K562 (cell line): ENCODE data around the gene SEPTIN14. TPM values are rescaled to one million over a fixed set of nuclear protein-coding genes. Genes with fewer than 3 reads are reported as not detected.

Experiments used
- ATAC-seq: fragments of 200-7000 bp; cut with Tn5 transposase; 3 replicates; pipeline ENCODE4 v1.9.1; 2020; ENCODE audit warnings: moderate library complexity
- BruUV-seq: library from RNA; stranded (reverse); fragments of 400-500 nt; replicated peaks from 2 replicates; lab custom pipeline; 2021; lab: Mats Ljungman, UMichigan
- CTCF ChIA-PET: fragments of 300-600 bp; formaldehyde crosslinking; extraction: SDS; loops from one replicate; lab custom pipeline; 2021; ENCODE audit warnings: low intra/inter-chr PET ratio; lab: Yijun Ruan, JAX
- POLR2A ChIA-PET: fragments of 300-600, 350-650 bp; sonication (Branson Sonifier 250); formaldehyde crosslinking; extraction: SDS; loops from one replicate; lab custom pipeline; 2021; ENCODE audit warnings: antibody characterized with exemption, inconsistent platforms; lab: Yijun Ruan, JAX
- DNase-seq, 4 experiments: peaks; one replicate each; pipeline versions ENCODE4 v3.0.0 to v3.0.0-alpha.2; 2011 to 2018; ENCODE audit warnings: low spot score in 3 of 4, mixed read lengths in 3 of 4; ENCODE audit errors: extremely low read depth in 1 of 4
- FAIRE-seq: peaks from 2 replicates; lab custom pipeline; 2011; peaks lifted over from hg19 to GRCh38; lab: Jason Lieb, UNC
- H2AFZ ChIP-seq: 2 replicates; pipeline ENCODE4 v1.6.0; 2011; ENCODE audit warnings: low read depth, low read length, control low read depth, inconsistent platforms
- H3K27ac ChIP-seq: fragments of 200-600 bp; 3 replicates; pipeline ENCODE4 v1.8.0; 2011; ENCODE audit warnings: low read depth, mild to moderate bottlenecking, control low read depth, inconsistent platforms, low read length, moderate library complexity, mixed read lengths; ENCODE audit errors: extremely low read depth
- H3K27me3 ChIP-seq, 2 experiments: fragments of 300-600 bp in 1 of 2; 2 replicates in 1 of 2; 3 replicates in 1 of 2; pipeline versions ENCODE4 v1.6.0 to v1.8.0; 2011; ENCODE audit warnings: inconsistent platforms in 2 of 2, low read length in 2 of 2, mild to moderate bottlenecking in 1 of 2, mixed read lengths in 1 of 2, moderate library complexity in 1 of 2; ENCODE audit not compliant: control insufficient read depth in 2 of 2, insufficient read depth in 2 of 2
- H3K36me3 ChIP-seq: fragments of 300-600 bp; 3 replicates; pipeline ENCODE4 v1.8.0; 2011; ENCODE audit warnings: mild to moderate bottlenecking, low read length, inconsistent platforms; ENCODE audit not compliant: control insufficient read depth, insufficient read depth
- H3K4me1 ChIP-seq, 2 experiments: fragments of 200-600 bp in 1 of 2; replicated peaks in 1 of 2; 2 replicates in 1 of 2; 3 replicates in 1 of 2; pipeline versions ENCODE4 v1.5.1 to v1.8.0; 2011; ENCODE audit warnings: inconsistent platforms in 2 of 2, low read length in 2 of 2, mild to moderate bottlenecking in 1 of 2, mixed read lengths in 1 of 2, moderate library complexity in 1 of 2; ENCODE audit not compliant: control insufficient read depth in 2 of 2, insufficient read depth in 2 of 2
- H3K4me2 ChIP-seq: 2 replicates; pipeline ENCODE4 v1.6.1; 2011; ENCODE audit warnings: low read length, control low read depth, inconsistent platforms, mixed read lengths; ENCODE audit not compliant: insufficient read depth
- H3K4me3 ChIP-seq: fragments of 200-600 bp; sonication (generic), shearing (Covaris generic); 2 replicates; pipeline ENCODE4 v1.5.1; 2016; ENCODE audit warnings: control low read depth, inconsistent platforms
- H3K79me2 ChIP-seq: fragments of 200-600 bp; 3 replicates; pipeline ENCODE4 v1.8.0; 2011; ENCODE audit warnings: low read length, inconsistent platforms; ENCODE audit not compliant: control insufficient read depth, insufficient read depth
- H3K9ac ChIP-seq, 2 experiments: 2 replicates each; pipeline versions ENCODE4 v1.6.0 to v1.6.1; 2011; ENCODE audit warnings: low read depth in 2 of 2, low read length in 2 of 2, control low read depth in 1 of 2, inconsistent platforms in 1 of 2, mild to moderate bottlenecking in 1 of 2, mixed read lengths in 1 of 2; ENCODE audit not compliant: insufficient read depth in 1 of 2
- H3K9me1 ChIP-seq: one replicate; pipeline ENCODE4 v1.6.0; 2011; ENCODE audit warnings: inconsistent platforms, mild to moderate bottlenecking, low read length, moderate library complexity; ENCODE audit not compliant: control insufficient read depth, insufficient read depth
- H3K9me3 ChIP-seq: replicated peaks from 2 replicates; pipeline ENCODE4 v1.5.1; 2011; ENCODE audit warnings: low read depth, low read length, inconsistent platforms; ENCODE audit not compliant: control insufficient read depth, insufficient read depth
- H4K20me1 ChIP-seq: replicated peaks from 2 replicates; pipeline ENCODE4 v1.6.1; 2011; ENCODE audit warnings: low read length, inconsistent platforms, mixed read lengths; ENCODE audit not compliant: control insufficient read depth, insufficient read depth
- CHAMP1 ChIP-seq: fragments of 450-650 bp; IDR thresholded peaks from 2 replicates; pipeline ENCODE4 v1.6.1; 2016; ENCODE audit warnings: mild to moderate bottlenecking
- FOS ChIP-seq: IDR thresholded peaks from 3 replicates; pipeline ENCODE4 v1.6.1; 2011; ENCODE audit not compliant: insufficient read length; ENCODE audit errors: extremely low read depth
- MEF2D ChIP-seq: conservative IDR thresholded peaks from 2 replicates; pipeline ENCODE4 v1.6.1; 2016; ENCODE audit warnings: low read depth, missing genetic modification characterization, missing compliant biosample characterization
- MXD1 ChIP-seq: fragments of 250-450 bp; sonication (Bioruptor Pico); IDR thresholded peaks from 2 replicates; pipeline ENCODE4 v1.8.0; 2021; ENCODE audit warnings: borderline replicate concordance, mild to moderate bottlenecking, moderate library complexity; ENCODE audit not compliant: poor library complexity, severe bottlenecking
- SMARCC2 ChIP-seq: fragments of 450-650 bp; IDR thresholded peaks from 2 replicates; pipeline ENCODE4 v1.6.1; 2017; ENCODE audit warnings: antibody characterized with exemption, moderate library complexity, mild to moderate bottlenecking, low read depth
- ZNF24 ChIP-seq: fragments of 450-650 bp; IDR thresholded peaks from 2 replicates; pipeline ENCODE4 v1.6.1; 2016
- ZNF277 ChIP-seq: fragments of 250-450 bp; sonication (Bioruptor Pico); IDR thresholded peaks from 2 replicates; pipeline ENCODE4 v1.8.0; 2022; ENCODE audit warnings: inconsistent platforms, mild to moderate bottlenecking, moderate library complexity, borderline replicate concordance
- ZNF354B ChIP-seq: fragments of 250-450 bp; sonication (Bioruptor Pico); IDR thresholded peaks from 2 replicates; pipeline ENCODE4 v1.4.0; 2020
- ZNF699 ChIP-seq: fragments of 250-450 bp; sonication (Bioruptor Pico); IDR thresholded peaks from 2 replicates; pipeline ENCODE4 v1.8.0; 2021; ENCODE audit warnings: mild to moderate bottlenecking, moderate library complexity; ENCODE audit not compliant: insufficient replicate concordance
- WGBS: fragments of 100-300 bp; shearing (Covaris generic); methylation state at CpG from one replicate; pipeline ENCODE4 v1.1.6; 2016; ENCODE audit warnings: low coverage, mixed read lengths; ENCODE audit not compliant: insufficient coverage; ENCODE audit errors: missing lambda C conversion rate; 5-methylcytosine and 5-hydroxymethylcytosine counted together
- in situ Hi-C: fragments of 300-500 bp; cut with MboI; formaldehyde crosslinking; loops from 4 replicates; pipeline ENCODE4 v1.15.0; 2018; ENCODE audit warnings: inconsistent platforms, mixed read lengths
- intact Hi-C: fragments of 100-400 bp; cut with micrococcal nuclease; formaldehyde crosslinking; loops from 2 replicates; pipeline ENCODE4 v1.14.2; 2022
- polyA plus RNA-seq, 8 experiments: library from polyadenylated mRNA; depleted of rRNA in 4 of 8; stranded (reverse) in 5 of 8; unstranded in 3 of 8; fragments of >200 nt; fragmentation: Nextera tagmentation in 2 of 8; fragmentation: Illumina TruSeq in 1 of 8; extraction: Ambion mirVana in 2 of 8; extraction: Trizol in 1 of 8; gene quantifications; 2 replicates each; pipeline versions ENCODE4 v1.2.1 to v1.2.3, GENCODE V29; 2011 to 2014; ENCODE audit warnings: inconsistent platforms in 1 of 8, missing spikeins in 1 of 8
- total RNA-seq, 7 experiments: library from RNA; depleted of rRNA in 6 of 7; stranded (reverse); fragments of >200 nt in 6 of 7; fragmentation: Illumina TruSeq in 2 of 7; extraction: Trizol in 2 of 7; gene quantifications; 2 replicates each; pipeline versions ENCODE4 v1.2.1 to v1.2.3, GENCODE V29; 2011 to 2021; ENCODE audit warnings: low replicate concordance in 1 of 7

The SEPTIN14 gene
- total and polyA plus RNA-seq, 9 of the 15 experiments (the other 6 are each of a cell fraction or from before 2014, with no cell fraction given), result 0.04 to 0.10 (median 0.04) TPM; not detected in 1

GRCh38 chr7:55878691-55879090 is 16.1 kb upstream of the SEPTIN14 start:
- in situ Hi-C loops (no loop called here), intact Hi-C loops (no loop called here)
- no TSS peak for BruUV-seq
- no peaks in the 10 kb centered on the region for H3K79me2 ChIP-seq
- WGBS, result 24% methylated on average over 3 of the region's 3 CpGs
- no peaks in the 10 kb centered on the region for H3K9me1 ChIP-seq
- H3K4me1 ChIP-seq, result no peaks in the 10 kb centered on the region; a peak in 2 of 5 replicates
- DNase-seq (no peak), FAIRE-seq (no peak), ATAC-seq (no peak)
- no peak for TF ChIP-seq ZNF354B (CRISPR knock-in tag)
- TF ChIP-seq ZNF24, result no peak
- no peak for TF ChIP-seq MEF2D (tag)
- TF ChIP-seq MXD1 (CRISPR knock-in tag), result no peak
- TF ChIP-seq SMARCC2, result no peak
- TF ChIP-seq CHAMP1, result no peak
- TF ChIP-seq FOS, result no peak
- no peak for TF ChIP-seq ZNF277 (CRISPR knock-in tag)
- TF ChIP-seq ZNF699 (CRISPR knock-in tag), result no peak
- H2AFZ ChIP-seq, result no peak overlapping the region
- no peak overlapping the region for H3K27ac ChIP-seq
- no peaks in the 10 kb centered on the region for H3K9me3 ChIP-seq
- CTCF ChIA-PET, result no interaction called here
- no peak overlapping the region for H3K4me3 ChIP-seq
- no peaks in the 10 kb centered on the region for H4K20me1 ChIP-seq
- POLR2A ChIA-PET, result no interaction called here
- H3K9ac ChIP-seq, result no peak overlapping the region
- H3K36me3 ChIP-seq, result no peaks in the 10 kb centered on the region
- peaks cover 11 to 26% of the 10 kb centered on the region in 2 experiments for H3K27me3 ChIP-seq
- H3K4me2 ChIP-seq, result no peak overlapping the region
